Brain microvascular endothelial cell (primary cell): ENCODE results near the gene GLIPR1.

ENCODE experiments used
- DNase-seq: peaks from one replicate; pipeline ENCODE4 v3.0.0-alpha.2; 2020
- H3K27ac ChIP-seq: fragments of 250-450 bp; sonication (Bioruptor Pico); 2 replicates; pipeline ENCODE4 v1.5.1; 2020; ENCODE audit warnings: mild to moderate bottlenecking, moderate library complexity
- H3K27me3 ChIP-seq: fragments of 250-450 bp; sonication (Bioruptor Pico); replicated peaks from 2 replicates; pipeline ENCODE4 v1.5.1; 2020; ENCODE audit warnings: mild to moderate bottlenecking
- H3K36me3 ChIP-seq: fragments of 250-450 bp; sonication (Bioruptor Pico); replicated peaks from 2 replicates; pipeline ENCODE4 v1.5.1; 2020; ENCODE audit warnings: mild to moderate bottlenecking
- H3K4me3 ChIP-seq: 2 replicates; pipeline ENCODE4 v1.5.1; 2011; ENCODE audit warnings: low read depth, mild to moderate bottlenecking, control low read depth, low read length, moderate library complexity
- in situ Hi-C: cut with HindIII; loops from 2 replicates; pipeline ENCODE4 v1.10.0; 2017; ENCODE audit warnings: low sequenced_read_pairs, low pct_ligation_motif_present
- TF ChIP-seq, protein P1 (sequence below): IDR thresholded peaks from 2 replicates; pipeline ENCODE4 v1.5.1; 2011; ENCODE audit warnings: low read depth, mild to moderate bottlenecking, moderate library complexity, low read length, control low read depth, inconsistent platforms; ENCODE audit errors: missing control alignments

Gene GLIPR1

DNA sequence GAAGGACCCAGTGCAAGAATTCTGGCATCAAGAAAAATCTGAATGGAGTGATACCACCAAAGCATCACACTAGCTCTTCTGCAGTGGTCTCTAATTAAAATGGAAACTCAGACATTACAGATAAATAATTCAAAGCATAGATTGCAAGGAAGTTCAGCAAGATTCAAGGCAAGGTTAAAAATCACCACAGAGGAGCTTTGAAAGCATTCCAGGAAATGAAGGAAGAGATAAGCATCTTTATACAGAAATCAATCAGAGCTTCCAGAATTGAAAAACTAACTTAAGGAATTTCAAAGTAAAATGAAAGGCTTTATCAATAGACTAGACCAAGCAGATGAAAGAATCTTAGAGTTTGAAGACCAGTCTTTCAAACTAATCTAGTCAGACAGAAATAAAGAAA, 20.4 kb upstream of the GLIPR1 start:
- TF ChIP-seq, protein P1, sequence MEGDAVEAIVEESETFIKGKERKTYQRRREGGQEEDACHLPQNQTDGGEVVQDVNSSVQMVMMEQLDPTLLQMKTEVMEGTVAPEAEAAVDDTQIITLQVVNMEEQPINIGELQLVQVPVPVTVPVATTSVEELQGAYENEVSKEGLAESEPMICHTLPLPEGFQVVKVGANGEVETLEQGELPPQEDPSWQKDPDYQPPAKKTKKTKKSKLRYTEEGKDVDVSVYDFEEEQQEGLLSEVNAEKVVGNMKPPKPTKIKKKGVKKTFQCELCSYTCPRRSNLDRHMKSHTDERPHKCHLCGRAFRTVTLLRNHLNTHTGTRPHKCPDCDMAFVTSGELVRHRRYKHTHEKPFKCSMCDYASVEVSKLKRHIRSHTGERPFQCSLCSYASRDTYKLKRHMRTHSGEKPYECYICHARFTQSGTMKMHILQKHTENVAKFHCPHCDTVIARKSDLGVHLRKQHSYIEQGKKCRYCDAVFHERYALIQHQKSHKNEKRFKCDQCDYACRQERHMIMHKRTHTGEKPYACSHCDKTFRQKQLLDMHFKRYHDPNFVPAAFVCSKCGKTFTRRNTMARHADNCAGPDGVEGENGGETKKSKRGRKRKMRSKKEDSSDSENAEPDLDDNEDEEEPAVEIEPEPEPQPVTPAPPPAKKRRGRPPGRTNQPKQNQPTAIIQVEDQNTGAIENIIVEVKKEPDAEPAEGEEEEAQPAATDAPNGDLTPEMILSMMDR: no peak
- Histone ChIP-seq H3K36me3 (no peaks in the 10 kb centered on the region), H3K4me3 (no peak overlapping the region), H3K27me3 (no peaks in the 10 kb centered on the region), H3K27ac (no peak overlapping the region)
- DNase-seq: no peak
- in situ Hi-C loops: no loop called here

DNA sequence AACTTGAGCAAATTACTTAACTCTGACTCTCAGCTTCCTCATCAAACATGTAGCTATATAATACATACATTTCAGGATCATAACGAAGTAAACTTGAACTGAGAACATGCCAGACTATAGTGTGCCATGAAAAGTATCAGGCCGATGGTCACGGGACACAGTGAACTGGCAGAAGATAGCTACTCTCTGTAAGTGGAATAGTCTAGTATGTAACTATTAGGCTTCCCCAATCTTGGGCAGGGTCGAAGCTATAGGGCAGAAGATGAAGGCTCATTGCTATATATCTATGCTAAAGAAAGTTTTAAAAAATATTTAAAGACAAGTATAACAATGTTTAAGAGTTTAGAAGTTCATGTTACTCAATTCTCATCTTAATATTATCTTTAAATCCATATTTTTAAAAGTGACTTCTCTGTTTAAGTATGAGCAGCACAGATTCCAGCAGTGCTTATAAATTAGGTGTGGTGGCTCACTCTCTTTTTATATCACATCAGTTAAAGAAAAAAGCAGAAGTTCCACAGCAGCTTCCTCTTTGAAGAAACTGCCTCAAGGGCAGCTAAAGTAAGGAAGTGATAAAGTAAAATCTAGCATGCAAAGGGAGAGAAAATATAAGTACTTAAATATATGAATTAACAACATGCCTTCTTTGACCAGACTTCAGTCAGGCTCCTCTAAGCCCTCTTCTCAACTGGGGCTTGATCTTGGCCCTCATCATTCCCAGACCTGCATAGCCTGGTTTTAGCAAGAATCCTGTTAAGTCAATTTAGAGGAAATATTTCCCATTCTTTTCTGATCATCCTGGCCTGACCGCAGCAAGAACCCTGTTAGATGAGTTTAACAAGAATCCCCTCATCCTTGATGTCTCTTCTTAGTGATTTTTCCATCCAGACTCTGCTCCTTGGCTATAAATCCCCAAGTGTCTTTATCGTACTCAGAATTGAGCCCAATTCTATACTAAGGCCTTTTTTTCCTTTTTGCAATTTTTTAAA, 8.4 kb upstream of the GLIPR1 start:
- DNase-seq: no peak
- Histone ChIP-seq H3K4me3 (no peak overlapping the region), H3K27ac (no peak overlapping the region), H3K27me3 (no peaks in the 10 kb centered on the region), H3K36me3 (no peaks in the 10 kb centered on the region)
- in situ Hi-C loops: no loop called here
- TF ChIP-seq, protein P1: no peak

DNA sequence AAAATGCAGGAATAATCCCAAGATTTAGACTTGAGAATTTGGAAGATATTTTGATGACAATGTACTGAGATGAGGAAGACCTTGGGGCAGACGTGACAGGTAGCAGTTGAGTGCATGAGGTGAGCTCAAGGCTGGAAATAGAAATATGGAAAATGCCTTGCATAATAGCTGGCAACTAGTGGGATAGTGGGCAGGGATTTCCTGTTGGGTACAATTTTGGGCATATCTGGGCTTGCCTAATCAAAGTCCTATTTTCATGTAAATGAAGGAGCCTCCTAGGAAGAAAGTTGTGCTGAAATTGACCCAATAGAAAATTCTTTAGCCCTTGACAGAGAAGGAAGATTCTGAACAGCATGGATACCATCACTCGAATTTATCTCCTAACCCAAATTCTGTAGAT, 6.4 kb upstream of the GLIPR1 start:
- H3K36me3 ChIP-seq: no peaks in the 10 kb centered on the region
- TF ChIP-seq, protein P1: no peak
- no peak overlapping the region for H3K4me3 ChIP-seq
- no peak for DNase-seq
- no peaks in the 10 kb centered on the region for H3K27me3 ChIP-seq
- in situ Hi-C loops: no loop called here
- H3K27ac ChIP-seq: no peak overlapping the region

DNA sequence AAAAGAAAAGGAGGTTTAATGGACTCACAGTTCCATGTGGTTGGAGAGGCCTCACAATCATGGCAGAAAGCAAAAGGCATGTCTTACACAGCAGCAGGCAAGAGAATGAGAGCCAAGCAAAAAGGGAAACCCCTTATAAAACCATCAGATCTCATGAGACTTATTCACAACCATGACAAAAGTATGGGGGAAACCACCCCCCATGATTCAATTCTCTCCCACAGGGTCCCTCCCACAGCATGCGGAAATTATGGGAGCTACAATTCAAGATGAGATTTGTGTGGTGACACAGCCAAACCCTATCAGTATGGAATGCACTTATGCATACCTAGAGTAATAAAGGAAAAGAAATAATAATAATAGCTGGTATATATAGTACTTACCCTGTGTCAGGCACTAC, 4.5 kb upstream of the GLIPR1 start:
- H3K4me3 ChIP-seq: no peak overlapping the region
- H3K27me3 ChIP-seq: no peaks in the 10 kb centered on the region
- H3K36me3 ChIP-seq: no peaks in the 10 kb centered on the region
- in situ Hi-C loops: no loop called here
- H3K27ac ChIP-seq: no peak overlapping the region
- DNase-seq: no peak
- TF ChIP-seq, protein P1: no peak

DNA sequence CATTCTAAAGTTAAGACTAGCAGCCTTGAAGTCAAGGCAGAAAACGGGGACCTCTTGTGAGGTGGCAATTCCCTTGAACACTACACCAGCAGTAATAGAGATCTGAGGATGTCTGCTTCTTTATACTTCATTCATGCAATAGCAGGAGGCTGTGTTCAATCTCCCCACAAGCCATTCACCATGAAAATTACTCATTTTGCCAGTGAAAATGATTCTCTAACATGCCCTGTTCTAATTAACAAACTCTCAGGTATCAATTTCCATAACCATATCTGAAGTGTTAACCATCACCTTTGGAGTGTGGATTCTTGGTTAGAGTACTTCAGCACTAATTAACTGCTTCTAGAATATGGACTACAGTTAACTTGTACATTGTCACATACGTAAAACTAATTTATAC, 3.4 kb upstream of the GLIPR1 start:
- Histone ChIP-seq H3K4me3 (no peak overlapping the region), H3K27ac (no peak overlapping the region), H3K27me3 (no peaks in the 10 kb centered on the region), H3K36me3 (peaks cover under 1% of the 10 kb centered on the region)
- in situ Hi-C loops: no loop called here
- TF ChIP-seq, protein P1: no peak
- DNase-seq: no peak
